CD4-positive, alpha-beta T cell treated with Interleukin-1 beta for 1 hour (primary cell): ENCODE measurements around the gene CIPC.

Experiments
- DNase-seq, 2 donors: peaks; one replicate each; pipeline ENCODE4 v3.0.0-alpha.2; 2020 to 2022

The CIPC gene

GRCh38 chr14:77097700-77098528 is at the start of gene CIPC:
TSS of gene CIPC (plus strand) at chr14:77098258. CDS start at chr14:77105709, 7,451 bp downstream.
- peak; percentile 99 for DNase-seq

GRCh38 chr14:77051116-77051515 is 46.9 kb upstream of the CIPC start:
- DNase-seq: no peak

- no peak for DNase-seq
These were observed 45.6 kb upstream of the CIPC start for GRCh38 chr14:77052281-77053044.

- peak; percentile 76 to 82 for DNase-seq
These were observed 44.8 kb upstream of the CIPC start for GRCh38 chr14:77053046-77053841.

- peak in 1 of 2 donors; percentile 41 for DNase-seq
These were observed 42.8 kb upstream of the CIPC start for GRCh38 chr14:77055306-77055705.

GRCh38 chr14:77055981-77056380 is 42.1 kb upstream of the CIPC start:
- DNase-seq: no peak

- no peak for DNase-seq
These were observed 39.9 kb upstream of the CIPC start for GRCh38 chr14:77058117-77058516.

- DNase-seq: no peak
These were observed 39.3 kb upstream of the CIPC start for GRCh38 chr14:77058785-77059184.

- DNase-seq: peak in 1 of 2 donors; percentile 41
These were observed 38.7 kb upstream of the CIPC start for GRCh38 chr14:77059276-77059915.

- no peak for DNase-seq
These were observed 36.3 kb upstream of the CIPC start for GRCh38 chr14:77061630-77062257.

- DNase-seq: no peak
These were observed 35.8 kb upstream of the CIPC start for GRCh38 chr14:77062261-77062660.

GRCh38 chr14:77063571-77064171 is 34.4 kb upstream of the CIPC start:
- no peak for DNase-seq

GRCh38 chr14:77064521-77065178 is 33.4 kb upstream of the CIPC start:
- no peak for DNase-seq

GRCh38 chr14:77065851-77066577 is 32.0 kb upstream of the CIPC start:
- DNase-seq: no peak

GRCh38 chr14:77066578-77067172 is 31.4 kb upstream of the CIPC start:
- no peak for DNase-seq

- peak; percentile 60 to 61 for DNase-seq
These were observed 30.2 kb upstream of the CIPC start for GRCh38 chr14:77067632-77068516.

- DNase-seq: no peak
These were observed 29.4 kb upstream of the CIPC start for GRCh38 chr14:77068517-77069200.

GRCh38 chr14:77069551-77069950 is 28.5 kb upstream of the CIPC start:
- DNase-seq: no peak
